ENCODE results near the gene EHD2. TPM values are rescaled to one million over a fixed set of nuclear protein-coding genes. Genes with fewer than 3 reads are reported as not detected.
A peak's percentile ranks its signal among the peaks of the same experiment; 100 is the strongest.

EHD2 gene
- total RNA-seq, 2 donors from 2014 or later: 44.9 to 70.3 TPM

GRCh38 chr19:47756953-47757608 is 43.9 kb downstream of the EHD2 start:
- H3K36me3 ChIP-seq: peaks cover 70% of the 10 kb centered on the region
- H3K4me3 ChIP-seq: no peak overlapping the region
- H3K4me1 ChIP-seq: peaks cover 0 to 6% of the 10 kb centered on the region in 2 donors
- TF ChIP-seq CTCF (IDR thresholded peaks at IDR 0.05): no peak
- H3K9me3 ChIP-seq: no peaks in the 10 kb centered on the region
- DNase-seq (ENCODE audit: low spot score): no peak
- no peaks in the 10 kb centered on the region for H3K27me3 ChIP-seq
- H3K27ac ChIP-seq: peak overlapping the region; percentile 16 to 45

- peaks cover 63% of the 10 kb centered on the region for H3K36me3 ChIP-seq
- peaks cover 0 to 6% of the 10 kb centered on the region in 2 donors for H3K4me1 ChIP-seq
- TF ChIP-seq CTCF (IDR thresholded peaks at IDR 0.05): no peak
- DNase-seq (ENCODE audit: low spot score): no peak
- H3K9me3 ChIP-seq: no peaks in the 10 kb centered on the region
- H3K27me3 ChIP-seq: no peaks in the 10 kb centered on the region
- no peak overlapping the region for H3K4me3 ChIP-seq
- peak overlapping the region in 1 of 2 donors; percentile 16 for H3K27ac ChIP-seq
Observed at GRCh38 chr19:47757617-47758442, 44.6 kb downstream of the EHD2 start.

- no peak for TF ChIP-seq CTCF (IDR thresholded peaks at IDR 0.05)
- no peaks in the 10 kb centered on the region for H3K27me3 ChIP-seq
- peaks cover 0 to 6% of the 10 kb centered on the region in 2 donors for H3K4me1 ChIP-seq
- DNase-seq (ENCODE audit: low spot score): no peak
- H3K9me3 ChIP-seq: no peaks in the 10 kb centered on the region
- no peak overlapping the region for H3K4me3 ChIP-seq
- H3K36me3 ChIP-seq: peaks cover 57% of the 10 kb centered on the region
- no peak overlapping the region for H3K27ac ChIP-seq
Observed at GRCh38 chr19:47758443-47758804, 45.2 kb downstream of the EHD2 start.

- no peak for TF ChIP-seq CTCF (IDR thresholded peaks at IDR 0.05)
- Histone ChIP-seq H3K36me3 (peaks cover 35% of the 10 kb centered on the region), H3K9me3 (no peaks in the 10 kb centered on the region)
Observed at GRCh38 chr19:47760632-47760999, 47.4 kb downstream of the EHD2 start.

GRCh38 chr19:47761566-47761965 is 48.3 kb downstream of the EHD2 start:
- no peaks in the 10 kb centered on the region for H3K9me3 ChIP-seq
- no peak for DNase-seq (ENCODE audit: low spot score)
- no peak overlapping the region for H3K27ac ChIP-seq
- TF ChIP-seq CTCF (IDR thresholded peaks at IDR 0.05): no peak
- no peak overlapping the region for H3K4me3 ChIP-seq
- H3K36me3 ChIP-seq: peaks cover 25% of the 10 kb centered on the region
- peaks cover 0 to 9% of the 10 kb centered on the region in 2 donors for H3K4me1 ChIP-seq
- no peaks in the 10 kb centered on the region for H3K27me3 ChIP-seq

More at GRCh38 chr19:47760632-47760999, 47.4 kb downstream of the EHD2 start:
- H3K27ac ChIP-seq: no peak overlapping the region
- peaks cover 0 to 6% of the 10 kb centered on the region in 2 donors for H3K4me1 ChIP-seq
- H3K4me3 ChIP-seq: no peak overlapping the region
- H3K27me3 ChIP-seq: no peaks in the 10 kb centered on the region
- no peak for DNase-seq (ENCODE audit: low spot score)

Data from right atrium auricular region (tissue), 2 donors.